ENCODE data around the gene TSPAN13.

TSPAN13 gene

DNA sequence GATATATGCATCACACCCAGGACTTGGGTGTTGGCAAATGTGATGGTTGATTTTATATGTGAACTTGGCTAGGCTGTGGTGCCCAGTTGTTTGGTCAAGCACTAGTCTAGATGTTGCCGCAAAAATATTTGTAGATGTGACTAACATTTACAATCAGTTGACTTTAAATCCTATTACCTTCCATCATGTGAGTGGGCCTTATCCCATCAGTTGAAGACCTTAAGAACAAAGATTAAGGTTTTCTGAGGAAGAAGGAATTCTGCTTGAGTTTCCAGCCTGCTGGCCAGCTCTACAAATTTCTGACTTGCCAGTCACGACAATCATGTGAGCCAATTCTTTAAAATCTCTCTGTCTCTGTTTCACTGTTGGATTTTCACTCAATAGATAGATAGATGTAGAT is 20.3 kb downstream of the TSPAN13 start:
- Histone ChIP-seq H3K4me1 (ENCODE audit: control insufficient read depth, low read length) (peaks cover 25% of the 10 kb centered on the region), H3K4me2 (ENCODE audit: low read length) (no peak overlapping the region), H3K27ac (ENCODE audit: low read depth, low read length) (no peak overlapping the region), H3K9me2 (replicated peaks; ENCODE audit: control insufficient read depth, low read length) (no peaks in the 10 kb centered on the region), H3K79me2 (ENCODE audit: control insufficient read depth, low read length) (no peaks in the 10 kb centered on the region), H4K20me1 (ENCODE audit: control insufficient read depth, insufficient read depth, low read depth, low read length) (no peaks in the 10 kb centered on the region), H3K9me3 (ENCODE audit: control insufficient read depth, insufficient read depth, low read length) (no peaks in the 10 kb centered on the region), H3K36me3 (ENCODE audit: control insufficient read depth, low read length) (no peaks in the 10 kb centered on the region), H3K27me3 (ENCODE audit: control insufficient read depth, low read length) (no peaks in the 10 kb centered on the region), H3F3A (ENCODE audit: control insufficient read depth, insufficient read depth) (no peaks in the 10 kb centered on the region), H3K4me3 (ENCODE audit: low read length) (no peak overlapping the region)
- no peak for TF ChIP-seq EZH2phosphoT487 (IDR thresholded peaks at IDR 0.05; ENCODE audit: borderline replicate concordance, low read length)
- TF ChIP-seq, protein P1, sequence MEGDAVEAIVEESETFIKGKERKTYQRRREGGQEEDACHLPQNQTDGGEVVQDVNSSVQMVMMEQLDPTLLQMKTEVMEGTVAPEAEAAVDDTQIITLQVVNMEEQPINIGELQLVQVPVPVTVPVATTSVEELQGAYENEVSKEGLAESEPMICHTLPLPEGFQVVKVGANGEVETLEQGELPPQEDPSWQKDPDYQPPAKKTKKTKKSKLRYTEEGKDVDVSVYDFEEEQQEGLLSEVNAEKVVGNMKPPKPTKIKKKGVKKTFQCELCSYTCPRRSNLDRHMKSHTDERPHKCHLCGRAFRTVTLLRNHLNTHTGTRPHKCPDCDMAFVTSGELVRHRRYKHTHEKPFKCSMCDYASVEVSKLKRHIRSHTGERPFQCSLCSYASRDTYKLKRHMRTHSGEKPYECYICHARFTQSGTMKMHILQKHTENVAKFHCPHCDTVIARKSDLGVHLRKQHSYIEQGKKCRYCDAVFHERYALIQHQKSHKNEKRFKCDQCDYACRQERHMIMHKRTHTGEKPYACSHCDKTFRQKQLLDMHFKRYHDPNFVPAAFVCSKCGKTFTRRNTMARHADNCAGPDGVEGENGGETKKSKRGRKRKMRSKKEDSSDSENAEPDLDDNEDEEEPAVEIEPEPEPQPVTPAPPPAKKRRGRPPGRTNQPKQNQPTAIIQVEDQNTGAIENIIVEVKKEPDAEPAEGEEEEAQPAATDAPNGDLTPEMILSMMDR (IDR thresholded peaks at IDR 0.05; ENCODE audit: low read depth, low read length, poor library complexity, severe bottlenecking) = no peak

DNA sequence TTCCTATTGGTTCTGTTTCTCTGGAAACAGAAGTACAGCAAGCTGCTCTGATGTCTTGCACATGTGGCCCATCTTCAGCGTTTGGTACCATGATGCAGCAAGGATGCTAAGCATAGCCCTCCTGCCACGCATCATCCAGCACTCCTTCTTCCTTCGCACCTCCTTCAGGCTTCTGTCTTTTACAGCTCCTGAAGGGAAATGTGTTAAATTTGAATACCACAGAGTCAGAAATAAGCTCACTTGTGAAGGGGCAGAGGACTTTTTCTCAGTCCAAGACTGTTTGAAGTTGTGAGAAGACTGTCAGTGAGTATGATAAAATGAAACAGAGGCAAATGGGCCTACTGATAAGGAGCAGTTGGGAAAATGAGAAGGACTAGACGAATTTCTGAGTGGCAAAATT is 20.7 kb downstream of the TSPAN13 start:
- Histone ChIP-seq H3K27ac (ENCODE audit: low read depth, low read length) (no peak overlapping the region), H3K36me3 (ENCODE audit: control insufficient read depth, low read length) (no peaks in the 10 kb centered on the region), H3K9me2 (replicated peaks; ENCODE audit: control insufficient read depth, low read length) (no peaks in the 10 kb centered on the region), H3K27me3 (ENCODE audit: control insufficient read depth, low read length) (no peaks in the 10 kb centered on the region), H3K4me2 (ENCODE audit: low read length) (no peak overlapping the region), H4K20me1 (ENCODE audit: control insufficient read depth, insufficient read depth, low read depth, low read length) (no peaks in the 10 kb centered on the region), H3K4me3 (ENCODE audit: low read length) (no peak overlapping the region), H3K9me3 (ENCODE audit: control insufficient read depth, insufficient read depth, low read length) (no peaks in the 10 kb centered on the region), H3F3A (ENCODE audit: control insufficient read depth, insufficient read depth) (no peaks in the 10 kb centered on the region), H3K79me2 (ENCODE audit: control insufficient read depth, low read length) (no peaks in the 10 kb centered on the region), H3K4me1 (ENCODE audit: control insufficient read depth, low read length) (peaks cover 29% of the 10 kb centered on the region)
- TF ChIP-seq, protein P1 (IDR thresholded peaks at IDR 0.05; ENCODE audit: low read depth, low read length, poor library complexity, severe bottlenecking) = no peak
- TF ChIP-seq EZH2phosphoT487 (IDR thresholded peaks at IDR 0.05; ENCODE audit: borderline replicate concordance, low read length) = no peak

DNA sequence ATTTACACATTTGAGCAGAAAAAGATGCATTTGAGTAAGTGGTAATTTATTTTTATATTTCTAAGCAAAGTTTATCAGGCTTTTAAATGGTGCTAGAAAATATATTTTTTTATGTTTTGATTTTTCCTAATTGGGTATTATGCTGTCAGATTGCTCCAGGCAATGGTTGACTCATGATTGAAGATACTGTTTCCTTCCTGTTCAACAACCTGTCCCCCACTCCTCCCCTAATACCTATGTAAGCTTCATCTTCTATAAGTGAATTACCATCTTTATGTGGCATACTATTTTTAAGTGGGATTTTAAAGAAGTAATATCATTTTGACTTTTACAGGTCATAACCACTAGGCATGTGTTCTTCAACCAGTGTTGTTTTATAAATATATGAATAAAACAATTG is 21.4 kb downstream of the TSPAN13 start:
- Histone ChIP-seq H3K4me2 (ENCODE audit: low read length) (no peak overlapping the region), H3F3A (ENCODE audit: control insufficient read depth, insufficient read depth) (no peaks in the 10 kb centered on the region), H3K9me3 (ENCODE audit: control insufficient read depth, insufficient read depth, low read length) (no peaks in the 10 kb centered on the region), H3K36me3 (ENCODE audit: control insufficient read depth, low read length) (no peaks in the 10 kb centered on the region), H3K9me2 (replicated peaks; ENCODE audit: control insufficient read depth, low read length) (no peaks in the 10 kb centered on the region), H3K27ac (ENCODE audit: low read depth, low read length) (no peak overlapping the region), H4K20me1 (ENCODE audit: control insufficient read depth, insufficient read depth, low read depth, low read length) (no peaks in the 10 kb centered on the region), H3K4me3 (ENCODE audit: low read length) (no peak overlapping the region), H3K4me1 (ENCODE audit: control insufficient read depth, low read length) (peaks cover 29% of the 10 kb centered on the region), H3K79me2 (ENCODE audit: control insufficient read depth, low read length) (no peaks in the 10 kb centered on the region), H3K27me3 (ENCODE audit: control insufficient read depth, low read length) (no peaks in the 10 kb centered on the region)
- TF ChIP-seq EZH2phosphoT487 (IDR thresholded peaks at IDR 0.05; ENCODE audit: borderline replicate concordance, low read length) = no peak

DNA sequence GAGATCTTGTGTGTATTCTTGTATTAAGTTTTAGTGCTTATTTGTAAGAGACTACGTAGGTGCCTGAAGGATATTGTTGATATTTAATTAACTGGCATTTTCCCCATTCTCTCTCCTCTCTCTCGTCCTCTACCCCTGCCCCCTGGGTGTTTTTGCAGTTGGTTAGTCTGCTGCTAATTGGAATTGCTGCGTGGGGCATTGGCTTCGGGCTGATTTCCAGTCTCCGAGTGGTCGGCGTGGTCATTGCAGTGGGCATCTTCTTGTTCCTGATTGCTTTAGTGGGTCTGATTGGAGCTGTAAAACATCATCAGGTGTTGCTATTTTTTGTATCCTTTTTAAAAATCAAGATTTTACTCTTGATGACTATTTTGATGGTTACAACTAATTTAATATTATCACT is 22.5 kb downstream of the TSPAN13 start:
- Histone ChIP-seq H4K20me1 (ENCODE audit: control insufficient read depth, insufficient read depth, low read depth, low read length) (no peaks in the 10 kb centered on the region), H3F3A (ENCODE audit: control insufficient read depth, insufficient read depth) (no peaks in the 10 kb centered on the region), H3K36me3 (ENCODE audit: control insufficient read depth, low read length) (no peaks in the 10 kb centered on the region), H3K4me1 (ENCODE audit: control insufficient read depth, low read length) (peaks cover 23% of the 10 kb centered on the region), H3K9me2 (replicated peaks; ENCODE audit: control insufficient read depth, low read length) (no peaks in the 10 kb centered on the region), H3K27me3 (ENCODE audit: control insufficient read depth, low read length) (no peaks in the 10 kb centered on the region), H3K27ac (ENCODE audit: low read depth, low read length) (no peak overlapping the region), H3K4me3 (ENCODE audit: low read length) (no peak overlapping the region), H3K9me3 (ENCODE audit: control insufficient read depth, insufficient read depth, low read length) (no peaks in the 10 kb centered on the region), H3K4me2 (ENCODE audit: low read length) (no peak overlapping the region), H3K79me2 (ENCODE audit: control insufficient read depth, low read length) (no peaks in the 10 kb centered on the region)
- TF ChIP-seq, protein P1 (IDR thresholded peaks at IDR 0.05; ENCODE audit: low read depth, low read length, poor library complexity, severe bottlenecking) = no peak
- TF ChIP-seq EZH2phosphoT487 (IDR thresholded peaks at IDR 0.05; ENCODE audit: borderline replicate concordance, low read length) = no peak

Data from DOHH2 (cell line).